AG04449 (cell line): Measurements from ENCODE around the gene KCND2.

Experiments used
- CTCF ChIA-PET: fragments of 350-600 bp; formaldehyde crosslinking; extraction: SDS; loops from one replicate; lab custom pipeline; 2021; ENCODE audit warnings: antibody characterized with exemption; lab: Yijun Ruan, JAX
- POLR2A ChIA-PET: fragments of 400-600, 350-600 bp; formaldehyde crosslinking; extraction: SDS; loops from one replicate; lab custom pipeline; 2020; ENCODE audit warnings: antibody characterized with exemption, inconsistent platforms; lab: Yijun Ruan, JAX
- DNase-seq: peaks from one replicate; pipeline ENCODE4 v3.0.0-alpha.2; 2010; ENCODE audit warnings: low read depth, low spot score
- H3K4me3 ChIP-seq: 2 replicates; pipeline ENCODE4 v1.5.1; 2011; ENCODE audit warnings: low read depth, mild to moderate bottlenecking, control low read depth, low read length
- TF ChIP-seq, protein P1 (sequence below): IDR thresholded peaks from one replicate; pipeline ENCODE4 v1.5.1; 2011; ENCODE audit warnings: mild to moderate bottlenecking, moderate library complexity, low read length, control low read depth, inconsistent platforms; ENCODE audit not compliant: insufficient read depth; ENCODE audit errors: missing control alignments

The KCND2 gene

DNA sequence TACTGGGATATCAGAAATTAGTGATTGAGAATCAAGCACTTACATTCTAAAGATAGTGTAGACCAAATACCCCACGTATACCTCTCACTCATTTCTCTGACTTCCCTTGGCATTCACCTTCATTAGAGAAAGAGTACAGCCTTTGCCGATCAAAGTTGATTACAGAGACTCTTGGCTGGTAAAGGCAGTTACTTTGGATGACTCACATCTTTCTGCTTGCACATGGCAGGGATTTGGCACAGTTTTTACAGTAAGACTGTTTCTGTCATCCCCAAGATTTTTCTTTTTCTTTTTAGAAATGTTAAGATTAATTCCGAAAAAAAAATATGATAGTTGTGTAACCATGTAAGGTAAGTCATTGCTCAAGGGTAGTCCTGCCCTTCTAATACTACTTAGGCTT lies 442.0 kb downstream of the KCND2 start:
- TF ChIP-seq, protein P1, sequence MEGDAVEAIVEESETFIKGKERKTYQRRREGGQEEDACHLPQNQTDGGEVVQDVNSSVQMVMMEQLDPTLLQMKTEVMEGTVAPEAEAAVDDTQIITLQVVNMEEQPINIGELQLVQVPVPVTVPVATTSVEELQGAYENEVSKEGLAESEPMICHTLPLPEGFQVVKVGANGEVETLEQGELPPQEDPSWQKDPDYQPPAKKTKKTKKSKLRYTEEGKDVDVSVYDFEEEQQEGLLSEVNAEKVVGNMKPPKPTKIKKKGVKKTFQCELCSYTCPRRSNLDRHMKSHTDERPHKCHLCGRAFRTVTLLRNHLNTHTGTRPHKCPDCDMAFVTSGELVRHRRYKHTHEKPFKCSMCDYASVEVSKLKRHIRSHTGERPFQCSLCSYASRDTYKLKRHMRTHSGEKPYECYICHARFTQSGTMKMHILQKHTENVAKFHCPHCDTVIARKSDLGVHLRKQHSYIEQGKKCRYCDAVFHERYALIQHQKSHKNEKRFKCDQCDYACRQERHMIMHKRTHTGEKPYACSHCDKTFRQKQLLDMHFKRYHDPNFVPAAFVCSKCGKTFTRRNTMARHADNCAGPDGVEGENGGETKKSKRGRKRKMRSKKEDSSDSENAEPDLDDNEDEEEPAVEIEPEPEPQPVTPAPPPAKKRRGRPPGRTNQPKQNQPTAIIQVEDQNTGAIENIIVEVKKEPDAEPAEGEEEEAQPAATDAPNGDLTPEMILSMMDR, result no peak
- no peak for DNase-seq
- no peak overlapping the region for H3K4me3 ChIP-seq
- ChIA-PET CTCF (no interaction called here), POLR2A (no interaction called here)

DNA sequence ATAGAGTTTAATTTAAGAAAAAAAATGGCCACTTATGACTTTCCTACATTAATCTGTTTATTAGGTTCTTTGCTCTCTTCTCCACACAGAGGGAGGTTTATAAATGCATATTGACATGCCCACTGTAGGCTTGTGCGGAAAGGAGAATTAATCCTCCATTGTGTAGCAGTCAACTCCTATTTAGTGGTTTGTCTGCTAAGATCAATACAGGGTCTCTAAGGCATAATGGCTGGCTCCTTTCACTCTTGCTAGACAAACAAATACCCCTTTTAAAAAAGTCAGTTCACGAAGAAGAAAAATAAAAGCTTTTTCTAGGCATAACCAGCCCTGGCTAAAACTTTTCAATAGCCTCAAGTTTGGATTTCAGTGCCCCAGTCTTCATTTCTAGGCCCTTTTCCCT lies 443.3 kb downstream of the KCND2 start:
- POLR2A ChIA-PET, result no interaction called here
- CTCF ChIA-PET, result interaction anchor here (1.6 kb wide), 1 partner anchor 9 kb away, joined by 6 read pairs; no protein-coding TSS in a partner anchor
- TF ChIP-seq, protein P1, result no peak
- no peak overlapping the region for H3K4me3 ChIP-seq
- DNase-seq, result no peak

DNA sequence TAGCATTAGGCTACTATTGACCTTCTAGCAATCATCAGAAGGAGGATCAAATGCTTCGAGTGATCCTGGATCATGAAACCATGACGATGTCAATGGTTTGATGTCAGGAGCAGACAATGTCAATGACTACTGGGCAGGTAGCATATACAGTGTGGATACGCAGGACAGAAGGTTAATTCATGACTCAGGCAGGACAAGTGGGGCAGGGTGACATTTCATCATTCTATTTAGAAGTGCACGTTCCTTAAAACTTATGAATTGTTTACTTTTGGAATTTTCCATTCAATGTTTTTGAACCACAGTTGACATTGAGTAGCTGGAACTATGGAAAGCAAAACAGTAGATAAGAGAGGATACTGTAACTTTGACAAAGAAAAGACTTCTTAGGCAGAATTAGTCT lies 444.2 kb downstream of the KCND2 start:
- CTCF ChIA-PET, result no interaction called here
- POLR2A ChIA-PET, result no interaction called here

DNA sequence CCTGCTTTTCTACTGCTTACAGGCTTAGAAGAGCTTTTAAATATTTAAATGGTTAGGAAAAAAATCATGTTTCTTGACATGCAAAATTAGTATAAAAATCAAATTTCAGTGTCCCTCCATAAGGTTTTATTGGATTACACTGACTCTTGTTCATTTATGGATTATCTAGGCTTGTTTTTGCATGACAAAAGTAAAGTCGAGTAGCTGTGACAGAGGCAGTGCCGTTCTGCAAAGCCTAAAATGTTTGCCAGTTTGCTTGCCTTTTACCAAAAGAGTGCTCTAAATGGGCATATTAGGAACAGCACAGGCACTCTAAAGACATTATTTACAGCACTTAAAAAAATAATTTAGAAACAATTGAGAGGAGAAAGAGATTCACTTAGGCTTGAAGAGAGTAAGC lies 445.4 kb downstream of the KCND2 start:
- TF ChIP-seq, protein P1, result no peak
- DNase-seq, result no peak
- CTCF ChIA-PET, result no interaction called here
- H3K4me3 ChIP-seq, result no peak overlapping the region
- POLR2A ChIA-PET, result no interaction called here

More for the DNA sequence above, 444.2 kb downstream of the KCND2 start:
- DNase-seq, result no peak
- TF ChIP-seq, protein P1, result no peak
- H3K4me3 ChIP-seq, result no peak overlapping the region

DNA sequence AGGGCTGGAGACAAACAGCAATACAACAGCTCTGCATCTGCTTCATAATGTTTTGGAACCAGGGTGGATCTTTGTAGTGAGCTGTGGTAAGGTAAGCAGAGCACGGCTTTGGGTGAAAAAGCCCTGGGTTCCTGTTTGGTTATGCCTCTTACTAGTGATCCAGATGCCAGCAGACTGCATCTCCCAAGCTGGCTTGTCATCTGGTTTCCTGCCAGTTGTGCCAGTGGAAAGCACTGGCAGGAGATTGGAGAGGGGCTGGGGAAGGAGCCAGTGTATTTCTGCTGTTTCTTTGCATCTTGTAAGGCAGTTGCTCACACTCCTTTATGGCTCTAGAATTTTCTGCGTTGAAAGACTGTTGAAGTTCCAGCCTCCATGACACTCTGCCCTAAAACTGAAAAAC lies 447.3 kb downstream of the KCND2 start:
- TF ChIP-seq, protein P1, result no peak
- H3K4me3 ChIP-seq, result no peak overlapping the region
- POLR2A ChIA-PET, result no interaction called here
- CTCF ChIA-PET, result no interaction called here
- DNase-seq, result no peak

DNA sequence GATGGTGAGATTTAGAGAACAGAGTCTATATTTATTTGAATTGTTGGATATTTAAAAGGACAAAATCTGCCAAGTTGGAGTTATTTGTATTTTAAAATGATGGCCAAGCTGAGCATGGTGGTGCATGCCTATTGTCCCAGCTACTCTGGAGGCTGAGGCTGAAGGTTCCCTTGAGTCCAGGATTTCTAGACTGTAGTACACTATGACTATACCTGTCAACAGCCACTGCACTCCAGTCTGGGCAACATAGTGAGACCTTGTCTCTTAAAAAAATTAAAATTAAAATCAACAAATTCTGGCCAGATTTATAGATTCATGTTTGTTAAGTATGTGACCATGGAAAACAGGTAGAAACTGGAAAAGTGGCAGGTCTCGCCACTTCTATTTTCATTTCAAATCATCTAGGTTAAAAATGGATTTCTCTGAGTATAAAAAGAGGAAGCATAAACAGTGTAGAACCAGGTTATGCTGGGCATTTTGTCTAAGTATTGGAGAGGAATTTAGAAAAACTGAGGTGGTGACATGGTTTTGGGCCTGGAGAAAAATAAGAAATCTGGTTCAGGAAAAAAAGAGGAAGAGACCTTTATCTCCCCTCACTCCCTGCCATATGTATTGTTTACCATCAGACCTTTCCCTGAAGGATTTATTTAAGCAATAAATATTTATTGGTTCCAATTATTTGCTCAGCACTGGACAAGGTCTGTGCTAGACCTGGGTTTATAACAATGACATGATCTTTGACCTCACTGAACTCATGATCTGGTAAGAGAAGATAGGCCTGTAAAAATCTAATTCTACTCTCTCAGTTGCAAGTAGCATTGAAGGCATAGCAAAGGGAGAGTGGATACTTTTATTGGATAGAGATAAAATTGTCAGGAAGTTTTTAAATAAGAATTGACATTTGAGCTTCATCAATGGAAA lies 450.8 kb downstream of the KCND2 start:
- CTCF ChIA-PET, result interaction anchor here (1.0 to 1.6 kb wide), 3 partner anchors 16 to 788 kb away, joined by 3 to 4 read pairs (median 3); no protein-coding TSS in a partner anchor
- H3K4me3 ChIP-seq, result no peak overlapping the region
- POLR2A ChIA-PET, result no interaction called here
- TF ChIP-seq, protein P1, result no peak
- no peak for DNase-seq
